Mesendoderm (in vitro differentiated cells): ENCODE results near the gene RASSF9.

ENCODE experiments used
- DNase-seq: peaks from one replicate; pipeline ENCODE4 v3.0.0; 2013
- H2AK5ac ChIP-seq: 2 replicates; pipeline ENCODE4 v1.6.1; 2013; ENCODE audit warnings: low read length, inconsistent platforms
- H2BK120ac ChIP-seq: 2 replicates; pipeline ENCODE4 v1.6.1; 2013; ENCODE audit warnings: low read depth, mild to moderate bottlenecking, low read length, moderate library complexity, mixed read lengths
- H2BK15ac ChIP-seq: replicated peaks from 2 replicates; pipeline ENCODE4 v1.6.1; 2013; ENCODE audit warnings: low read depth, mild to moderate bottlenecking, moderate library complexity
- H2BK5ac ChIP-seq: 2 replicates; pipeline ENCODE4 v1.6.1; 2013; ENCODE audit warnings: low read length, inconsistent platforms
- H3K18ac ChIP-seq: 2 replicates; pipeline ENCODE4 v1.6.1; 2013; ENCODE audit warnings: mild to moderate bottlenecking, low read length, mixed read lengths
- H3K23ac ChIP-seq: one replicate; pipeline ENCODE4 v1.6.1; 2013; ENCODE audit warnings: low read length
- H3K27ac ChIP-seq: 2 replicates; pipeline ENCODE4 v1.5.1; 2013; ENCODE audit warnings: low read depth, mild to moderate bottlenecking, inconsistent platforms, low read length, moderate library complexity
- H3K27me3 ChIP-seq: 2 replicates; pipeline ENCODE4 v1.6.1; 2013; ENCODE audit warnings: low read length, control low read depth, mild to moderate bottlenecking, inconsistent platforms; ENCODE audit not compliant: insufficient read depth, poor library complexity
- H3K36me3 ChIP-seq: 2 replicates; pipeline ENCODE4 v1.6.1; 2013; ENCODE audit warnings: low read length, inconsistent platforms; ENCODE audit not compliant: control insufficient read depth, insufficient read depth
- H3K4ac ChIP-seq: one replicate; pipeline ENCODE4 v1.6.1; 2013; ENCODE audit warnings: low read depth, mild to moderate bottlenecking, low read length, moderate library complexity
- H3K4me1 ChIP-seq: 2 replicates; pipeline ENCODE4 v1.6.1; 2013; ENCODE audit warnings: low read depth, low read length, inconsistent platforms; ENCODE audit not compliant: control insufficient read depth
- H3K4me2 ChIP-seq: 2 replicates; pipeline ENCODE4 v1.6.1; 2013; ENCODE audit warnings: low read length
- H3K4me3 ChIP-seq: 2 replicates; pipeline ENCODE4 v1.5.1; 2013; ENCODE audit warnings: mild to moderate bottlenecking, low read length
- H3K56ac ChIP-seq: one replicate; pipeline ENCODE4 v1.6.1; 2013; ENCODE audit warnings: low read length
- H3K79me1 ChIP-seq: 2 replicates; pipeline ENCODE4 v1.6.1; 2013; ENCODE audit warnings: low read length, inconsistent platforms
- H3K79me2 ChIP-seq: 2 replicates; pipeline ENCODE4 v1.6.1; 2013; ENCODE audit warnings: mild to moderate bottlenecking, low read length; ENCODE audit not compliant: control insufficient read depth, insufficient read depth
- H3K9ac ChIP-seq: 2 replicates; pipeline ENCODE4 v1.6.1; 2013; ENCODE audit warnings: low read length, inconsistent platforms
- H4K5ac ChIP-seq: one replicate; pipeline ENCODE4 v1.6.1; 2013; ENCODE audit warnings: low read length
- H4K8ac ChIP-seq: one replicate; pipeline ENCODE4 v1.6.1; 2013; ENCODE audit warnings: low read depth, mild to moderate bottlenecking, control low read depth, low read length, moderate library complexity
- WGBS: extraction: QIAGEN DNeasy Blood & Tissue Kit; methylation state at CpG from one replicate; pipeline ENCODE4 v1.1.7; 2013; ENCODE audit warnings: low lambda C conversion rate, missing lambda C conversion rate; ENCODE audit not compliant: insufficient coverage; ENCODE audit errors: extremely low coverage; 5-methylcytosine and 5-hydroxymethylcytosine counted together

The RASSF9 gene

DNA sequence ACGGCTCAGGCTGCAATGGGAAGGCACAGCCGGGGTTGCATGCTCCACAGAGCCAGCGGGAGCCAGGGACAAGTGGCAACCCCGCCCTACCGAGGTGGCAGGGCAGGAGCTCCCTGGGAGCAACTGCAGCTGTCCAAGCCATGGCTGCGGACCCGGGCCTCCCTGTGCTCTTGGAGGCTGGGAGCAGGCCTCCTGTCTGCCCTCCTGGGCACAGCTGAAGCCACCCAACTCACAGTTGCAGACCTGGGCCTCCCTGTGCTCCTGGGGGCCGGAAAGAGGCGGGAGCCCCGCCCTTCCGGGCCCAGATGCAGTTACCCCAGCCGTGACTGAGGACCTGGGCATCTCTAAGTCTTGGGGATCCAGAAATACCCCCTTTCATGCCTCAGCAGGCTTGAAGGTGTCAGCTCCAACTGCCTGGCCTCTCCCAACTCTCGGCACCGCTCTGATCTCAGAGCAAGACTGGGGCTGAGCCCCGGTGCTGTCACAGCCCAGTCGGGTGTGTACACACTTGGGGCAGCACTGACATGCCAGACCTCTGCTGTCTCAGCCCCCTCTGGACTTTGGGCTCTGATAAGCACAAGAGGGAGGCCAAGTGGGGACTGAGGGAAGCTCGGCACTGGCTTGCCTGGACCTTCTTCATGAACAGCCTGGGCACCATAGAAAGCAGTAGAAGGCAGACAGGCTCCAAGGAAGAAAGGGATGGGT is 7.5 kb upstream of the RASSF9 start:
- Histone ChIP-seq H2BK120ac (no peak overlapping the region), H3K4me1 (peaks cover 3% of the 10 kb centered on the region), H3K36me3 (no peaks in the 10 kb centered on the region), H3K56ac (no peak overlapping the region), H2BK5ac (no peak overlapping the region), H3K79me2 (no peaks in the 10 kb centered on the region), H2AK5ac (no peak overlapping the region), H3K27me3 (no peaks in the 10 kb centered on the region), H4K5ac (no peak overlapping the region), H3K4me2 (no peak overlapping the region), H3K23ac (no peak overlapping the region), H3K4me3 (no peak overlapping the region), H2BK15ac (no peak overlapping the region), H4K8ac (no peak overlapping the region), H3K27ac (no peak overlapping the region), H3K9ac (no peak overlapping the region), H3K18ac (no peak overlapping the region), H3K79me1 (no peaks in the 10 kb centered on the region), H3K4ac (no peak overlapping the region)
- no peak for DNase-seq
- WGBS, result no CpG with 5 or more reads among the region's 17 CpGs

DNA sequence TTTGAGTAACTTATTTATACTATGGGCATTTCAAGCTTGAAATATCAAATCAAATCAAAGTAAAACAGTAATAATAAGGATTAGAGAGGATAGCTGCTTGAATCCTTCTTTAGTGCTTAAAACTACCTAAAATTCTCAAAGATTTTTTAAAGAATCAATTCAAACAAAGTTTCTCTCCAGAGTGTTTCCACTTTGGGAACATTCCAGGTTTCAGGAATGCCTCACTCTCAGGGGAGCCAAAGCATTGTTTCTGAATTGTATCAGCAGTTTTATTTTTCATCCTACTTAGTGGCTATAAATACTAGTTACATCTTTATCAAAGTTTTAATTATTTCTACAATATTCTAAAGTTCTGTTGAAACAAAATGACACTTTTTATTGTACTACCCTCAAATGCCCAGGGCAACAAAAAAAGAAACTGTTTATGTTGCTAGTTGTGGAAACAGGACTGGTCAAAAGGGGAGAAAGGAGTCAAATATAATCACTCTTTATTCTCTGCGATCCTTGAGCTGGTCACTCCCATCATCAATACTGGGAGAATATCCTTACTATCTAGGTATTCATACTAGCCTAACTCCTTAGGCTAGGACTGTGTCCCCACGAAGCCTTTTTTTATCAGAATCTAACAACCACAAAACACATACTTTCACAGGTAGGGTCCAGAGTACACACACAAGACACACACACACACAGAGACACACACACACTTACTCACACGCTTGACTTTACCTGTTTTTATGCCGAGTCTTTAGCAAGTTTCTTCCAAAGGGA is 598 bp downstream of the RASSF9 start:
- H3K9ac ChIP-seq, result peak overlapping the region; percentile 61

DNA sequence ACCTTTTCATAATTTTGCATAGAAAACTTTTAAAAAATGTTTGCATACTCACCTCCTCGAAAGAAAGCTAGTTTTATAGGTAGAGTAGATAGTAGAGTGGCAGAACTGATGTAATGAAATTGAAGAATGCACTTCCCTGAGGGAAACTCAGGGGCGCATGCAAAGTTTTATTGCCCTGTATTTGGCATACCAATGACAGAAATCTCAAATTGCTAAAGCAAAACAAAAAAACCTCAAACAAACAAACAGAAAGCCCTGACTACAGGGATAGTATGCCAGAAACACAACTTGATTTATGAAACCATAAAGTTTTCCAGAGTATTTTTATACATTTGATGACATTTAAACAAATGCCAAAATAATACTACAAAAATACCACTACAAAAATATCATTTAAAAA is 1.8 kb downstream of the RASSF9 start:
- no peak overlapping the region for H2AK5ac ChIP-seq
- no peak overlapping the region for H4K5ac ChIP-seq
- H2BK5ac ChIP-seq, result no peak overlapping the region
- no peak overlapping the region for H3K56ac ChIP-seq
- no CpG with 5 or more reads among the region's 2 CpGs for WGBS
- H3K4me1 ChIP-seq, result peaks cover 6% of the 10 kb centered on the region
- H3K27ac ChIP-seq, result no peak overlapping the region
- no peak overlapping the region for H2BK120ac ChIP-seq
- no peaks in the 10 kb centered on the region for H3K27me3 ChIP-seq
- H3K4me3 ChIP-seq, result no peak overlapping the region
- no peak overlapping the region for H3K23ac ChIP-seq
- H3K9ac ChIP-seq, result no peak overlapping the region
- peak; percentile 66 for DNase-seq
- H3K4ac ChIP-seq, result no peak overlapping the region
- no peak overlapping the region for H3K4me2 ChIP-seq
- no peak overlapping the region for H2BK15ac ChIP-seq
- H3K79me1 ChIP-seq, result no peaks in the 10 kb centered on the region
- H3K18ac ChIP-seq, result no peak overlapping the region
- no peak overlapping the region for H4K8ac ChIP-seq
- H3K36me3 ChIP-seq, result no peaks in the 10 kb centered on the region
- H3K79me2 ChIP-seq, result no peaks in the 10 kb centered on the region

More for the DNA sequence above, 598 bp downstream of the RASSF9 start:
- H3K4me3 ChIP-seq, result no peak overlapping the region
- no peak overlapping the region for H3K23ac ChIP-seq
- no peaks in the 10 kb centered on the region for H3K79me1 ChIP-seq
- peak overlapping the region; percentile 47 for H2BK15ac ChIP-seq
- H3K27me3 ChIP-seq, result no peaks in the 10 kb centered on the region
- no peak overlapping the region for H4K5ac ChIP-seq
- no peaks in the 10 kb centered on the region for H3K79me2 ChIP-seq
- H2BK5ac ChIP-seq, result peak overlapping the region; percentile 61
- no peak overlapping the region for H4K8ac ChIP-seq
- WGBS, result no CpG with 5 or more reads among the region's 4 CpGs
- peak overlapping the region; percentile 38 for H3K4me2 ChIP-seq
- H3K36me3 ChIP-seq, result no peaks in the 10 kb centered on the region
- H3K4me1 ChIP-seq, result peaks cover 6% of the 10 kb centered on the region
- peak; percentile 64 for DNase-seq
- peak overlapping the region; percentile 43 for H3K18ac ChIP-seq
- H3K56ac ChIP-seq, result peak overlapping the region; percentile 91
- peak overlapping the region; percentile 87 for H3K27ac ChIP-seq
- H2AK5ac ChIP-seq, result no peak overlapping the region
- peak overlapping the region; percentile 79 for H3K4ac ChIP-seq
- peak overlapping the region; percentile 89 for H2BK120ac ChIP-seq

DNA sequence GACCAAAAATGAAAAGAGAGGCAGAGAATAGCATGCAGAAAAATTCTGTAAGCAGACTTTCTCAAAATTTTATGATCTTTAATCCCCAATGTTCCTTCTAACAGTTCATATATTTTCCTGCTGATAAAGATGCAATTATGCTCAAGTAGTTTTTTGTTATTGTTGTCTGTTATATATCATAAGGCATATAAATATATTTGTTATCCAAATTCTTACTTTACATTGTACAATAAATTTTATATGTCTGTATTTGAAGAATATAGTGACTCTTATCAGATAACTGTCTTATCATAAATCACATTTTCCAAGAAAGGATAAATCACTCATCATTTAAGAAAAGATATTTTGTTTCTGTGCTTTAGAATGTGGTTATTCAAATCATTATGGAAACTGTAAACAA is 2.6 kb downstream of the RASSF9 start:
- Histone ChIP-seq H3K9ac (no peak overlapping the region), H4K8ac (no peak overlapping the region), H3K56ac (no peak overlapping the region), H4K5ac (no peak overlapping the region), H3K79me2 (no peaks in the 10 kb centered on the region), H3K4ac (no peak overlapping the region), H3K4me3 (no peak overlapping the region), H3K79me1 (no peaks in the 10 kb centered on the region), H3K4me1 (peaks cover 6% of the 10 kb centered on the region), H2BK5ac (no peak overlapping the region), H2BK15ac (no peak overlapping the region), H3K36me3 (no peaks in the 10 kb centered on the region), H3K23ac (no peak overlapping the region), H3K4me2 (no peak overlapping the region), H2BK120ac (no peak overlapping the region), H3K18ac (no peak overlapping the region), H2AK5ac (no peak overlapping the region), H3K27ac (no peak overlapping the region), H3K27me3 (no peaks in the 10 kb centered on the region)
- DNase-seq, result no peak

DNA sequence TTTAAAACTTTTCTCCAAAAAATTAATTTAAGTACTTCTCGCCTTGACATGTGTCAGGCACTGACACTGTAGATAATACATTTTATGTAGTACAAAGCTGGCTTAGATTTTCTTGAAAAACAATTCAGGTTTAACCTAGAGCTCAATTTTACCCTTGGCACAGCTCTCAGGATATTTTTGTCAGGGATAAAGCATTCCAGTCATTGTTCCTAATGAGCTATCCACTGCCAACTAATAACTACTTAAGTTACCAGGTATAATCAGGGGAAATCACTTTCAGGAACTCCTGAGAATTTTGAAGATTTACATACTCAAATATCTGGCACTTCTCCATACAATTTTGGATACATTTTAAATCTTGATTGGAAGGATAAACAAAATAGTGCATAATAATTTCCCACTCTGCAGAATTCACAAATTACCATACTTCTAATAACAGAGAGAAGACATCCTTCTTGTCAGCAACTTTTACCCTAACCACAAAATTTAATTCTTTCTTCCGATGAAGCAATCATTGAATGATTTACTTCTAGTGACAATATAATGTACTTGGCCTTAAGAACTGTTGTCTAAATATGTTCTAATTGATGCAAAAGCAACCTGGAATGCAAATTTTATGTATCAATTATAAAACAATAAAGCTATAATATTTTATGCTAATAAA is 4.8 kb downstream of the RASSF9 start:
- H3K27ac ChIP-seq, result no peak overlapping the region
- no peak overlapping the region for H3K18ac ChIP-seq
- no CpG with 5 or more reads among the region's 2 CpGs for WGBS
- H3K4me3 ChIP-seq, result no peak overlapping the region
- peaks cover 1% of the 10 kb centered on the region for H3K4me1 ChIP-seq
- no peak overlapping the region for H2BK5ac ChIP-seq
- no peaks in the 10 kb centered on the region for H3K36me3 ChIP-seq
- no peak overlapping the region for H2BK120ac ChIP-seq
- no peak overlapping the region for H4K8ac ChIP-seq
- no peaks in the 10 kb centered on the region for H3K27me3 ChIP-seq
- H3K79me2 ChIP-seq, result no peaks in the 10 kb centered on the region
- no peak overlapping the region for H2BK15ac ChIP-seq
- no peak overlapping the region for H3K23ac ChIP-seq
- H3K4ac ChIP-seq, result no peak overlapping the region
- H3K9ac ChIP-seq, result no peak overlapping the region
- no peak overlapping the region for H4K5ac ChIP-seq
- no peak overlapping the region for H3K56ac ChIP-seq
- H3K79me1 ChIP-seq, result no peaks in the 10 kb centered on the region
- DNase-seq, result no peak
- H2AK5ac ChIP-seq, result no peak overlapping the region
- no peak overlapping the region for H3K4me2 ChIP-seq
